ENCODE data around the gene PGAM4.

PGAM4 gene

GRCh38 chrX:77937291-77937690 lies 32.1 kb downstream of the PGAM4 start:
- H3K4me3 ChIP-seq (ENCODE audit: low read depth, low read length), result no peak overlapping the region
- ChIA-PET POLR2A (no interaction called here), CTCF (no interaction called here)
- DNase-seq (ENCODE audit: low read depth, low spot score), result no peak
- TF ChIP-seq, protein P1, sequence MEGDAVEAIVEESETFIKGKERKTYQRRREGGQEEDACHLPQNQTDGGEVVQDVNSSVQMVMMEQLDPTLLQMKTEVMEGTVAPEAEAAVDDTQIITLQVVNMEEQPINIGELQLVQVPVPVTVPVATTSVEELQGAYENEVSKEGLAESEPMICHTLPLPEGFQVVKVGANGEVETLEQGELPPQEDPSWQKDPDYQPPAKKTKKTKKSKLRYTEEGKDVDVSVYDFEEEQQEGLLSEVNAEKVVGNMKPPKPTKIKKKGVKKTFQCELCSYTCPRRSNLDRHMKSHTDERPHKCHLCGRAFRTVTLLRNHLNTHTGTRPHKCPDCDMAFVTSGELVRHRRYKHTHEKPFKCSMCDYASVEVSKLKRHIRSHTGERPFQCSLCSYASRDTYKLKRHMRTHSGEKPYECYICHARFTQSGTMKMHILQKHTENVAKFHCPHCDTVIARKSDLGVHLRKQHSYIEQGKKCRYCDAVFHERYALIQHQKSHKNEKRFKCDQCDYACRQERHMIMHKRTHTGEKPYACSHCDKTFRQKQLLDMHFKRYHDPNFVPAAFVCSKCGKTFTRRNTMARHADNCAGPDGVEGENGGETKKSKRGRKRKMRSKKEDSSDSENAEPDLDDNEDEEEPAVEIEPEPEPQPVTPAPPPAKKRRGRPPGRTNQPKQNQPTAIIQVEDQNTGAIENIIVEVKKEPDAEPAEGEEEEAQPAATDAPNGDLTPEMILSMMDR (IDR thresholded peaks at IDR 0.05; ENCODE audit: insufficient read depth, low read length, missing control alignments), result no peak

GRCh38 chrX:77936299-77936698 lies 33.1 kb downstream of the PGAM4 start:
- no peak overlapping the region for H3K4me3 ChIP-seq (ENCODE audit: low read depth, low read length)
- CTCF ChIA-PET, result no interaction called here
- POLR2A ChIA-PET, result no interaction called here

DNA sequence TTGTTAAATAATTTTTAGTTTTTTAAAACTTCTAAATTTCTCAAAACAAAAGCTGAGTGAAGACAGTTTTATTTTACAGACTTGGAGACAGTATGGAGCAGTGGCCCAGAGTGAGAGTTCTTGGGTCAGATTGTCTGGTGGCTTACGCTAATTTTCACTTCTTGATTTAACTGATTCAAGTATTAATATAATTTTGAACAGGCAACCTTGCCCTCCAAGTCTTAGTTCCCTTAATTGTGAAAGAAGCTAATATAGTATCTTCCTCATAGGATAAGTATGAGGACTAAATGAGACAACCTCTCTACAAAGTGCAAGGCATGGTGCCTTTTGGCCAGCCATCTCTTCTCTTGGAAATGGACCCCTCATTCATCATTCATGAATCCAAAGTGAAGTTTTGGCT lies 33.6 kb downstream of the PGAM4 start:
- DNase-seq (ENCODE audit: low read depth, low spot score), result no peak
- POLR2A ChIA-PET, result no interaction called here
- TF ChIP-seq, protein P1 (IDR thresholded peaks at IDR 0.05; ENCODE audit: insufficient read depth, low read length, missing control alignments), result no peak
- CTCF ChIA-PET, result no interaction called here
- no peak overlapping the region for H3K4me3 ChIP-seq (ENCODE audit: low read depth, low read length)

More at GRCh38 chrX:77936299-77936698, 33.1 kb downstream of the PGAM4 start:
- DNase-seq (ENCODE audit: low read depth, low spot score), result no peak
- TF ChIP-seq, protein P1 (IDR thresholded peaks at IDR 0.05; ENCODE audit: insufficient read depth, low read length, missing control alignments), result no peak

- ChIA-PET CTCF (interaction anchor here (0.7 to 1.1 kb wide), 2 partner anchors 95 to 99 kb away, joined by 3 read pairs; no protein-coding TSS in a partner anchor), POLR2A (no interaction called here)
- TF ChIP-seq, protein P1 (IDR thresholded peaks at IDR 0.05; ENCODE audit: insufficient read depth, low read length, missing control alignments), result no peak
- DNase-seq (ENCODE audit: low read depth, low spot score), result no peak
- no peak overlapping the region for H3K4me3 ChIP-seq (ENCODE audit: low read depth, low read length)
Measured at GRCh38 chrX:77930581-77930980, 38.9 kb downstream of the PGAM4 start.

GRCh38 chrX:77925764-77926163 lies 43.7 kb downstream of the PGAM4 start:
- no peak overlapping the region for H3K4me3 ChIP-seq (ENCODE audit: low read depth, low read length)
- ChIA-PET POLR2A (no interaction called here), CTCF (no interaction called here)
- TF ChIP-seq, protein P1 (IDR thresholded peaks at IDR 0.05; ENCODE audit: insufficient read depth, low read length, missing control alignments), result no peak
- no peak for DNase-seq (ENCODE audit: low read depth, low spot score)

GRCh38 chrX:77924320-77924859 lies 45.0 kb downstream of the PGAM4 start:
- TF ChIP-seq, protein P1 (IDR thresholded peaks at IDR 0.05; ENCODE audit: insufficient read depth, low read length, missing control alignments), result no peak
- POLR2A ChIA-PET, result no interaction called here
- H3K4me3 ChIP-seq (ENCODE audit: low read depth, low read length), result no peak overlapping the region
- CTCF ChIA-PET, result no interaction called here
- no peak for DNase-seq (ENCODE audit: low read depth, low spot score)
